GM18861 (cell line): ENCODE measurements around the gene CENPB.
"Not testable (repeated sequence)": the region's sequence is repeated elsewhere in the genome, so short reads cannot be mapped to it uniquely, and the experiment has no call there.

Experiments
- ATAC-seq: cut with Tn5 transposase; IDR thresholded peaks from one replicate; pipeline ENCODE4 v1.9.1; 2021; ENCODE audit not compliant: unreplicated experiment

Gene CENPB

GRCh38 chr20:3794168-3794567 is 7.6 kb upstream of the CENPB start:
- not testable (repeated sequence) for ATAC-seq

GRCh38 chr20:3789201-3789600 is 2.7 kb upstream of the CENPB start:
- not testable (repeated sequence) for ATAC-seq

- no peak for ATAC-seq
Observed at GRCh38 chr20:3788685-3789155, 2.2 kb upstream of the CENPB start.

- no peak for ATAC-seq
Observed at GRCh38 chr20:3787324-3788014, 929 bp upstream of the CENPB start.

GRCh38 chr20:3786126-3786484 is 435 bp downstream of the CENPB start:
- ATAC-seq: peak; percentile 8

GRCh38 chr20:3785240-3786125 is 1.1 kb downstream of the CENPB start:
- no peak for ATAC-seq

- no peak for ATAC-seq
Observed at GRCh38 chr20:3784863-3785239, 1.7 kb downstream of the CENPB start.

GRCh38 chr20:3784216-3784853 is 2.2 kb downstream of the CENPB start:
- ATAC-seq: no peak

- no peak for ATAC-seq
Observed at GRCh38 chr20:3783511-3784195, 2.9 kb downstream of the CENPB start.

GRCh38 chr20:3783068-3783489 is 3.5 kb downstream of the CENPB start:
- ATAC-seq: no peak

- ATAC-seq: no peak
Observed at GRCh38 chr20:3782597-3782996, 3.9 kb downstream of the CENPB start.

- no peak for ATAC-seq
Observed at GRCh38 chr20:3781153-3781910, 5.2 kb downstream of the CENPB start, which contains the start of gene SPEF1. Gene SPEF1 (minus strand): TSS chr20:3781448. CDS start chr20:3781287, 161 bp downstream.

- ATAC-seq: no peak
Observed at GRCh38 chr20:3778976-3779375, 7.6 kb downstream of the CENPB start.

- no peak for ATAC-seq
Observed at GRCh38 chr20:3777716-3778629, 8.6 kb downstream of the CENPB start.

GRCh38 chr20:3777381-3777715 is 9.2 kb downstream of the CENPB start:
- no peak for ATAC-seq

GRCh38 chr20:3775457-3776108 is 11.0 kb downstream of the CENPB start:
- ATAC-seq: no peak

GRCh38 chr20:3771552-3772058 is 14.9 kb downstream of the CENPB start:
- no peak for ATAC-seq

GRCh38 chr20:3768342-3769130 is 18.0 kb downstream of the CENPB start:
- no peak for ATAC-seq
